Smooth muscle cell of the pulmonary artery (primary cell): Measurements from ENCODE around the gene SLC35G4. TPM values are rescaled to one million over a fixed set of nuclear protein-coding genes. Genes with fewer than 3 reads are reported as not detected.

Experiments used
- total RNA-seq: library from RNA; depleted of rRNA; stranded (reverse); fragments of >200 nt; gene quantifications from 2 replicates; pipeline ENCODE4 v1.2.3, GENCODE V29; 2014

Gene SLC35G4
- not detected in 2 replicates for total RNA-seq

GRCh38 chr18:11609488-11609887, at the start of gene SLC35G4:
Gene SLC35G4, plus strand, starts transcription at chr18:11609596. Its CDS starts 0 bp downstream, at chr18:11609596.

Other genes starting within 250 kb of the SLC35G4 start
- gene GNAL, start 79.7 kb downstream of the SLC35G4 start, total RNA-seq = 0.20 and 1.0 TPM in 2 replicates
- gene CHMP1B, start 241.8 kb downstream of the SLC35G4 start, total RNA-seq = 44.3 and 49.8 TPM in 2 replicates